GM12875 (cell line): Measurements from ENCODE around the gene RPTOR.
"Not testable (repeated sequence)": the region's sequence is repeated elsewhere in the genome, so short reads cannot be mapped to it uniquely, and the experiment has no call there.

Experiments used
- H3K4me3 ChIP-seq: one replicate; pipeline ENCODE4 v1.5.1; 2011; ENCODE audit warnings: low read depth, low read length, control low read depth
- CTCF ChIP-seq: IDR thresholded peaks from 2 replicates; pipeline ENCODE4 v1.5.1; 2011; ENCODE audit warnings: low read depth, mild to moderate bottlenecking, control low read depth, inconsistent platforms, low read length, moderate library complexity, borderline replicate concordance; ENCODE audit not compliant: insufficient read depth

RPTOR gene

GRCh38 chr17:80794281-80795089 lies 249.8 kb downstream of the RPTOR start:
- TF ChIP-seq CTCF, result no peak

GRCh38 chr17:80795090-80795580 lies 250.5 kb downstream of the RPTOR start:
- no peak for TF ChIP-seq CTCF
- H3K4me3 ChIP-seq, result no peak overlapping the region

More at GRCh38 chr17:80794281-80795089, 249.8 kb downstream of the RPTOR start:
- no peak overlapping the region for H3K4me3 ChIP-seq

GRCh38 chr17:80795754-80796153 lies 251.1 kb downstream of the RPTOR start:
- H3K4me3 ChIP-seq, result no peak overlapping the region
- TF ChIP-seq CTCF, result no peak

- no peak for TF ChIP-seq CTCF
- H3K4me3 ChIP-seq, result no peak overlapping the region
Observed at GRCh38 chr17:80796430-80796861, 251.8 kb downstream of the RPTOR start.

- not testable (repeated sequence) for H3K4me3 ChIP-seq
Observed at GRCh38 chr17:80797222-80797621, 252.6 kb downstream of the RPTOR start.

GRCh38 chr17:80797741-80798594 lies 253.3 kb downstream of the RPTOR start:
- TF ChIP-seq CTCF, result no peak
- no peak overlapping the region for H3K4me3 ChIP-seq
